Upper lobe of left lung (tissue), 4 donors: ENCODE results near the gene OPRL1.

Source experiments
- EP300 ChIP-seq, 4 donors: sonication (generic); formaldehyde crosslinking; IDR thresholded peaks; one replicate each; pipeline ENCODE4 v1.5.1; 2017; ENCODE audit warnings: antibody characterized with exemption in 4 of 4, control low read depth in 2 of 4
- POLR2A ChIP-seq, 4 donors: fragments of 450-650 bp; IDR thresholded peaks; one replicate each; pipeline ENCODE4 v1.5.1; 2016 to 2017; ENCODE audit warnings: antibody characterized with exemption in 4 of 4, mild to moderate bottlenecking in 2 of 4
- POLR2AphosphoS5 ChIP-seq, 2 donors: sonication (generic); formaldehyde crosslinking; IDR thresholded peaks; one replicate each; pipeline ENCODE4 v1.5.1; 2017; ENCODE audit warnings: antibody characterized with exemption in 2 of 2
- TF ChIP-seq, protein P1 (sequence below), 6 experiments: fragments of 450-650 bp in 4 of 6; fragments of 200-600 bp in 2 of 6; sonication (generic) in 2 of 6; IDR thresholded peaks; one replicate each; pipeline ENCODE4 v1.5.1; 2016 to 2019; ENCODE audit warnings: antibody characterized with exemption in 6 of 6

DNA sequence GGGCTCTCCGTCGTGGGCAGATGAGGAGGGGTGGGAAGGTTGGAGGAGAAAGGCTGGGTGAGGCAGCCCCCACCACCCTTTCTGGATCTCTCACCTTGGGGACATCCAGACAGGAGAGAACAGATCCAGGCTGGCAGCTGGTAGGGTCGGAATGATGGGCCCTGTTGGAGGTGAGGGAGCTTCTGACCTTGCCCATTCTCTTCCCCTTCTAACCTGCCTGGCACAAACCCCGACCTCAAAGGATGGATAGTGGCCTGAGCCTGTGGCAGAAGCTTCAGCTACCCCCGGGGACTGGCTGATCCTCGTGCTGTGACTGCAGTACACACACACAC is 33.5 kb downstream of the OPRL1 start:
- TF ChIP-seq, protein P1, sequence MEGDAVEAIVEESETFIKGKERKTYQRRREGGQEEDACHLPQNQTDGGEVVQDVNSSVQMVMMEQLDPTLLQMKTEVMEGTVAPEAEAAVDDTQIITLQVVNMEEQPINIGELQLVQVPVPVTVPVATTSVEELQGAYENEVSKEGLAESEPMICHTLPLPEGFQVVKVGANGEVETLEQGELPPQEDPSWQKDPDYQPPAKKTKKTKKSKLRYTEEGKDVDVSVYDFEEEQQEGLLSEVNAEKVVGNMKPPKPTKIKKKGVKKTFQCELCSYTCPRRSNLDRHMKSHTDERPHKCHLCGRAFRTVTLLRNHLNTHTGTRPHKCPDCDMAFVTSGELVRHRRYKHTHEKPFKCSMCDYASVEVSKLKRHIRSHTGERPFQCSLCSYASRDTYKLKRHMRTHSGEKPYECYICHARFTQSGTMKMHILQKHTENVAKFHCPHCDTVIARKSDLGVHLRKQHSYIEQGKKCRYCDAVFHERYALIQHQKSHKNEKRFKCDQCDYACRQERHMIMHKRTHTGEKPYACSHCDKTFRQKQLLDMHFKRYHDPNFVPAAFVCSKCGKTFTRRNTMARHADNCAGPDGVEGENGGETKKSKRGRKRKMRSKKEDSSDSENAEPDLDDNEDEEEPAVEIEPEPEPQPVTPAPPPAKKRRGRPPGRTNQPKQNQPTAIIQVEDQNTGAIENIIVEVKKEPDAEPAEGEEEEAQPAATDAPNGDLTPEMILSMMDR (IDR thresholded peaks at IDR 0.05) = no peak
- TF ChIP-seq POLR2AphosphoS5 (IDR thresholded peaks at IDR 0.05) = no peak
- TF ChIP-seq POLR2A (IDR thresholded peaks at IDR 0.05) = no peak
- no peak for TF ChIP-seq EP300 (IDR thresholded peaks at IDR 0.05)
